ENCODE measurements around the gene MORF4L1. TPM values are rescaled to one million over a fixed set of nuclear protein-coding genes. Genes with fewer than 3 reads are reported as not detected.
A peak's percentile ranks its signal among the peaks of the same experiment; 100 is the strongest.
"Not testable (repeated sequence)": the region's sequence is repeated elsewhere in the genome, so short reads cannot be mapped to it uniquely, and the experiment has no call there.

Gene MORF4L1
- total RNA-seq, 1 experiment from 2014 or later: 382 TPM

- no peak for DNase-seq (ENCODE audit: low spot score)
These were observed 53.5 kb downstream of the MORF4L1 start for GRCh38 chr15:78925956-78926743.

GRCh38 chr15:78927077-78927790, 54.5 kb downstream of the MORF4L1 start:
- DNase-seq (ENCODE audit: low spot score): no peak

DNA sequence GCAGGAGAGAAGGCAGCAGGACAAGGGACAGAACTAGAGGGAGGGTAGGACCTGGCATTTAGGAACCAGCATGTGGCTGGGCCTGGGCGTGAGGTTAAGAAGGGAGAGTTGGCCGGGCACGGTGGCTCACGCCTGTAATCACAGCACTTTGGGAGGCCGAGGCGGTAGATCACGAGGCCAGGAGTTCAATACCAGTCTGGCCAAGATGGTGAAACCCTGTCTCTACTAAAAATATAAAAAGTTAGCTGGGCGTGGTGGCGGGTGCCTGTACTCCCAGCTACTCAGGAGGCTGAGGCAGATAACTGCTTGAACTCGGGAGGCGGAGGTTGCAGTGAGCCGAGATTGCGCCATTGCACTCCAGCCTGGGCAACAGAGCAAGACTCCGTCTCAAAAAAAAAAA, 55.5 kb downstream of the MORF4L1 start:
- not testable (repeated sequence) for DNase-seq (ENCODE audit: low spot score)

DNA sequence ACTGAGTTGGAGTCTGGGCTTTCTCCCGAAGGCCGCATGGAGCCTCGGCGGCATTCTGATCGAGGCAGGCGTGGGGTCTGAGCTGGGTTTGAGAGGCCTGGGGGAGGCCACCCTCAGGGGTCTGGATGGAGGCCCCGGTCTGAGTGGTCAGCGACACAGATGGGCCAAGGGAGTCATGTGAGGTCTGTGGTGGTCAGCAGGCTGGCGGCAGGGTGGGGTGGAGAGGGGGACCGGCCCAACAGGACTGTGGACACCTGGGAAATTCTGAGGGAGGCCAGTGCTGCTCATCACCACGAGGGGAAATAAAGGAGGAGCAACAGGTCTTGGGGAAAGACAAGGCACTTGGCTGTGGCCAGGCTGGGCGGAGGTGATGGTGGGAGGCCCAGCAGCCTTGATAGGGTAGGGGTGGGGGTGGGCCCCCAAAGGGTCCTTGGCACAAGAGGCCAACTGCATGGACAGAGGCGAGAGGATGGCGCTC, 56.0 kb downstream of the MORF4L1 start:
- no peak for DNase-seq (ENCODE audit: low spot score)

DNA sequence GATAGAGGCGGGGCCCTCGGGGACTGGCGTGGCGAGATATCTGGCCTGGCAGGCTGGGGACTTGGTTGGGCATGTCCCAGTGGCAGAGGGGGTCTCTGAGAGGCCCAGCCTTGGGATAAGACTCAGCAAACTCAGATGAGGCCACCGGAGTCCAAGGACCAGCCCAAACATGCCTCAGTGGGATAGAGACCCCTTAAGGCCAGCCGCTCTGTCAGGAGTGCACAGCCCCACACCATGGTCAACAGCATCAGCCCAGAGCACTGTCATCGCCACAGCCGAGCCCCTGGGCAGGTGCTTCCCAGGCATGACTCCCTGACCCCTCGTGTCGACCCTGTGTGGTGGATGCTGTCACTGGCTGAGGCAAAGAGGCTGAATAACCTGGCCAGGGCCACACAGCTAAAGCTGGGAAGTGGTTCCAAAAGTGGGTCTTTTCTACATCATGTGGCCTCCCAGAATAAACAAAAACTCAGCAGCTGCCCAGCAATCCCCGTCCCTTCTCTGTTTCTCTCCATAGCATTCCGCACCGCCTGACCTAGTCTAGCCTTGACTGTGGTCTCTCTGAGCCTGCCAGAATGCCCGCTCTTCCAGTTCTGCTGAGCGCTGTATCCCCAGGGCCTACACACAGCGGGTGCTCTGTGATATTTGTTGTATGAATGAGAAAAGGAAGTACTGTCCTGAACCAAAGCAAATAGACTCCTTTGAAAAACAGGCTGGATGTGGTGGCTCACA, 57.0 kb downstream of the MORF4L1 start:
- no peak for DNase-seq (ENCODE audit: low spot score)

DNA sequence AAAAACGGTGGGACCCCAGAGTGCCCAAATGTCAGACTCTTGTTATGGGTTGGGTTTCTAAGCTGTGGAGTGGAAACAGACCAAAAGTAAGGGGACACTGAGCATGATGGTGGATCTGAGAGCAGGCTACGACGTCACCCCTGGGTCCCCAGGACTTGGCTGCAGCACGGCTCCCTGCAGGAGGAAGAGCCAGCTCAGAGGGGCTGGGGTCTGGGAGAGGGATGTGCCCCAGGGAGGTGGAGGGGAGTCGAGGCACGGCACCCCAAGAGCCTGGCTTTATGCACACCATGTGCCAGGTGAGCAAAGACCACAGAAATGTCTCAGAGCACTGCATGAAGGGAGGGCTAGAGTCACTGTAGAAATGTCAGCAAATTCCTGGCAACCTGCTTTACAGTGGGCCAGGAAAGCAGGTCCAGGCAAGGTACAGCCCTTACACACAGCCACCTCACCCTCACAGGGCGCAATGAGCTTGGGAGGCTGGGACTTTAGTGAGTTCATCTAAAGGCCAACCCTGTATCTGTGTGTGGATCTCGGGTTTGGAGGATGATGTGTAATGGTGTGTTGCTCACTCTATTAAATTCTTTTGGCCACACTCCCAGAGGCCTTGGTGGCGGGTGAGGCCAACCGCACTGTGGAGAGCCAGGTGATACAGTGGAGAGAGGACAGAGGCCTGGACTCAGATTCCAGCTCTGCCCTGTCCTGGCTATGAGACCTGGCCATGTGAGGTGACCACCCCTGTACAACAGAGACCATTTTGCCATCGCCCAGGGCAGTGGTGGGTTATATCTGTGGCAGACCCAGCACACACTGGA, 58.1 kb downstream of the MORF4L1 start:
- peak; percentile 94 for DNase-seq (ENCODE audit: low spot score)

- DNase-seq (ENCODE audit: low spot score): no peak
These were observed 59.0 kb downstream of the MORF4L1 start for GRCh38 chr15:78931439-78932257.

GRCh38 chr15:78932258-78932808, 59.6 kb downstream of the MORF4L1 start:
- DNase-seq (ENCODE audit: low spot score): no peak

- DNase-seq (ENCODE audit: low spot score): no peak
These were observed 60.6 kb downstream of the MORF4L1 start for GRCh38 chr15:78933187-78933822.

- DNase-seq (ENCODE audit: low spot score): no peak
These were observed 61.3 kb downstream of the MORF4L1 start for GRCh38 chr15:78933823-78934654.

- DNase-seq (ENCODE audit: low spot score): no peak
These were observed 61.9 kb downstream of the MORF4L1 start for GRCh38 chr15:78934655-78935023.

DNA sequence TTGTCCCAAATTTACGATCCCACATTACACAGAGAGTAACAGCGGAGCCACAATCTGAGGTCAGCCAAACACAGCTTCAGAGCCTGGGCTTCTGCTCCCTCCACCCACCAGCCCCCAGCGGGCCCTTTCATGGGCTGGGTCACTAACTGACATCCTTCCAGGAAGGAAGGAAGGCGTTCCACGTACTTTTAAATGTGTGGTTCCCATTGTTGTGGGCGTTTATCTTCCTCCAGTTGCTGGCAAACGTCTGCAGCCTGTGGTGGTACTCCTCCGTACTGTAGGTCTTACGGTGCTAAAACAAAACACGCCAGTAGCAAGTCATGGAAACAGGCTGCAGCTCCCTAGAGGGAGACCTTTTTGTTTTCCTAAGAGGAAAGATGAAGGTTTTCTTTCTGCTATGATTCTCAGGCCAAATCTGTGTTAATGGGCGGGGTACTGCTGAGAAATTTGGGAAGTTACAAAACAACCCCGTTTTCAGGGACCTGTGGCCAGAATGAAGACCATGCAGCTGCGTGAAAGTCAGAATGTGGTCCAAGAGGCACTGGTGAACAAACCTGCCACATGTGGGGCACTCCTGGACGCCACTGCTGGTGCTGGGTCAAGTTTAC, 64.5 kb downstream of the MORF4L1 start:
- DNase-seq (ENCODE audit: low spot score): no peak

GRCh38 chr15:78938658-78939488, 66.2 kb downstream of the MORF4L1 start:
- DNase-seq (ENCODE audit: low spot score): no peak

- no peak for DNase-seq (ENCODE audit: low spot score)
These were observed 70.1 kb downstream of the MORF4L1 start for GRCh38 chr15:78942741-78943140.

DNA sequence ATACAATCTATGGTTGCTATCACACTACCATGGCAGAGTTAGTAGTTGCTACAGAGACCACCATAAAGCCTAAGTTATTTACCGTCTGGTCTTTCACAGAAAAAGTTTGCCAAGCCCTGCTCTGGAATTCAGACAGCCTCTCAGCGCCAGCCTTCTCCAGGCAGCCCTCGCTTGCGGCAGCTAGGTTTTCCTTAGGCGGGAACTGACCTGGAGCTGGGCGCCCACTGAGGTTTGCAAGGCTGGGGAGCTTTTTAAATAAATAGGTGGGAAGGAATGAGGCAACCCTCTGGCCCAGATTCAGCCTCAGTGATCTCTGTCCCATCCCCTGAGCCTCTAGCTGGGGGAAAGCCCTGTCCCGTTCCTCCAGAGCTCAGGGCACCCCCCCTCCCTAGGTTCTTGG, 71.0 kb downstream of the MORF4L1 start:
- DNase-seq (ENCODE audit: low spot score): no peak

DNA sequence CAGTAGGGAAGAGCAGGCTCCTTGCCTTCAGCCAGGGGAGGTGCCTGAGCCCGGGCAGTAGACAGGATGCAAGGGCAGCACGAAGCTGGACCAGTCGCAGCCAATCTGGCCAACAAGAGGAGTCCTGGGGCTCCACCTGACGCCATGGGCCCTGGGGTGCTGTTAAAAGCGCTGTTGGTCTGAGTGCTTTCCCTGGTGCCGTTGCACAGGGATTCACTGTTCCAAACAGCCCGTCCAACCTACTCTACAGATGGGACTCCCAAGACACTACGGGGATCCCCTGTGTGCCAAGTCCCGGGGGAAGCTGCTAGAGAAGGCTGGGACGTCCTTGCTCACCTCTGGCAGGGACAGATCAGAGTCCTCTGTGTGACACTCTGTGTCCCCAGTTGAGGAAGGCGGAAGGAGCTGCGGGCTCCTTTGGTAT, 71.5 kb downstream of the MORF4L1 start:
- no peak for DNase-seq (ENCODE audit: low spot score)

GRCh38 chr15:78944669-78945407, 72.1 kb downstream of the MORF4L1 start, which contains the start of gene CTSH:
Gene CTSH, minus strand, starts transcription at chr15:78945046. Its CDS starts 65 bp downstream, at chr15:78944981.
- no peak for DNase-seq (ENCODE audit: low spot score)
